Measurements from ENCODE around the gene IP6K1.

Gene IP6K1

DNA sequence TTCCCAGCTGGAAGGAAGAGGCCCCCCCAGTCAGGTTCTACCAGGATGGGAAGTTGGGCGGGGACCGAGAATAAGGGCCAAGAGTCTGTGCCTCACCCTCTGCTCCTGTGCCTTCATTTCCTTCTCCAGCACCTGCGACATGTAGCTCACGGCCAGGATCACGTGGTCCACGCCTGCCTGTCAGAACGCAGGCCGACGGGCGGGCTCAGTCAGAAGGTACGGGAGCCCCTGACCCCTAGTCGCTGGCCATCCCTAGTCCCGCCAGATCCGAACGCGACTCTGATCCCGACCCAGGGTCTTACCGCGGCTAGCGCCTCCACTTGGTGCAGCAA is 63.1 kb downstream of the IP6K1 start:
- DNase-seq: peak; percentile 33

DNA sequence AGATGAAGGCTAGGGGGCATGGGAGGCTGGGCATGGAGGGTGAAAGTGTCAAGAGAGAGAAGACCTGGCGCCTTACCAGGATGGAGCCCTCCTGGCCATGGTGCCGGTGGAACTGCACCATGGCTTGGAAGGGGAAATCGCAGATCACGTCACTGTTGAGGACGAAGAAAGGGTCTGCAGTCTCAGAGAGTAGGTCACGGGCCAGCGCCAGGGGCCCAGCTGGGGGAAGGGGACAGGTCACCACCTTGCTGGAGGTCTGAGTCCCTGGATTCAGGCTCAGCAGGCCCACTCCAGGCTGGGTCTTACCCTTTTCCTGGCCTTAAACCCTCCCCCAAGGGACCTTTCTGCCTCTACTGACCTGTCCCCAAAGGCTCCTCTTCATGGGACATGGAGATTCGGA is 63.4 kb downstream of the IP6K1 start:
- no peak for DNase-seq

DNA sequence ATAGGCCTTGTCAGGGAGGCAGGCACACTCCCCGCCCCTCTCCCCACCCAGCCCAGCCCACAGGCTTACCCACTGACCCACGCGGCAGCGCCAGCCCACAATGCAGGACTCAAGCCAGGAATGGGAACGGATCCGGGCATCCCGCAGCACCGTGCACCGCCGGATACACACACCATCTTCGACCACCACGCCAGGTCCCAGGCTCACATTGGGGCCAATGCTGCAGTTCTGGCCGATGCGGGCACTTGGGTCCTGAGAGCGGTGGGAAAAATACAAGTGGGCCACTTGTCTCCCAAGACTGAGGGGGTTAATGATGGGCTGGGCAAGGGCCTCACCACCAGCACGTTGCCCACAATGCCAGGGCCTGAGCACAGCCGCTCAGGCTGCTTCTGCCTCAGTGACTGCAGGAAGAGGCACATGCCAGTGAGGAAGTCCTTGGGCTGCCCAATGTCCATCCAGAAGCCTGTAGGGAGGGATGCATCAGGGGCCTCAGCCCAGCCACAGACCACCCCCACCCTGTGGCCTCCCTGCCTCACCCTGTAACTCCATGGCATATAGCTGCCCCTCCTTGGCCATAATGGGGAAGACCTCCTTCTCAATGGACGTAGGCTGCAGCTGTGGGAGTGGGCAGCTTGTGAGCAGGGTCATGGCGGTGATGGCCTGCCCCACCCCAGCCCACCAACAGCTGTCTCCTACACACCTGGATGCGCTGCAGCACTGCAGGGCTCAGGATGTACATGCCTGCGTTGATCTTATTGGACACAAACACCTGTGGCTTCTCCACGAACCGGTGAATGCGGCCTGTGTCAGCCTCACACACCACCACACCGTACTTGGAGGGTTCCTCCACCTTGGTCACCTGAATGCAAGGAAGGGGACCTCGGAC is 64.2 kb downstream of the IP6K1 start:
- no peak for DNase-seq

DNA sequence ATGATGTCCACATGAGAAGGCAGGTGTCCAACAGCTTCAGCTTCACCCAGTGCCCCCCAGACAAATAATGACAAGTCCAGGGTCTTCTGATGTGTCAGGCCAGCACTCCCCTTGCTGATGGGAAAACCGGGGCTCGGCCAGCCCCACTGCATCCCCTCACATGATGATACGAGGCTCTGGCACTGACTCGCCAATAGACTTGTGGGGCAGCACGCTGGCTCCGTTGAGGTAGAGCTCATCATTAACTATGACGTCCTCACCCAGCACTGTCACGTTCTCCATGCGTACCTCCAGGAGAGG is 64.8 kb downstream of the IP6K1 start:
- no peak for DNase-seq

DNA sequence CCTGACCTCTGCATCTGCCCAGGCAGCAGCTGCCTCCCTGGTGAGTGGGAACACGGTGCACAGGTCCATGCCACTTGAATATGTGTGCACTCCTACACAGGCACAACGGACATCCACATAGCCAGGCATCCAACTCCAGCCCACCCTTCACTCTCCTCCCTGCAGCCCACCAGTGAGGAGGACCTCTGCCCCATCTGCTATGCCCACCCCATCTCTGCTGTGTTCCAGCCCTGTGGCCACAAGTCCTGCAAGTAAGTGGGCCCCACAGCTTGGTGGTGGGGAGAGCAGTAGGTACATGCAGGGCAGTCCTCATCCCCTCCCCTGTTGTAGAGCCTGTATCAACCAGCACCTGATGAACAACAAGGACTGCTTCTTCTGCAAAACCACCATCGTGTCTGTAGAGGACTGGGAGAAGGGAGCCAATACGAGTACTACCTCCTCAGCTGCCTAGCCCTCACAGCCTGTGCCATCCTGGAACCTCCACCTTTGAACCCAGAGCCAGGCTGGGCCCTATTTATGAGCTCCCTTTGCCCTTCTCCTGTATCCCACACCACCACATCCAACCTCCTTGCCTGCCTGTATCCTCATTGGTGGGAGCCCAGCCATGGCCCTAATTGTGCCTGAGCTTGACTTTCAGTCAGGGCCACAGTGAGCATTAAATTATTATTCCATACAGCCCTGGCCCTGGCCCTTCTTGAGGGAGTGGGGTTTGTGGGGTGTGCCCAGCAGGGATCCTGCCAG is 65.3 kb downstream of the IP6K1 start:
- no peak for DNase-seq

DNA sequence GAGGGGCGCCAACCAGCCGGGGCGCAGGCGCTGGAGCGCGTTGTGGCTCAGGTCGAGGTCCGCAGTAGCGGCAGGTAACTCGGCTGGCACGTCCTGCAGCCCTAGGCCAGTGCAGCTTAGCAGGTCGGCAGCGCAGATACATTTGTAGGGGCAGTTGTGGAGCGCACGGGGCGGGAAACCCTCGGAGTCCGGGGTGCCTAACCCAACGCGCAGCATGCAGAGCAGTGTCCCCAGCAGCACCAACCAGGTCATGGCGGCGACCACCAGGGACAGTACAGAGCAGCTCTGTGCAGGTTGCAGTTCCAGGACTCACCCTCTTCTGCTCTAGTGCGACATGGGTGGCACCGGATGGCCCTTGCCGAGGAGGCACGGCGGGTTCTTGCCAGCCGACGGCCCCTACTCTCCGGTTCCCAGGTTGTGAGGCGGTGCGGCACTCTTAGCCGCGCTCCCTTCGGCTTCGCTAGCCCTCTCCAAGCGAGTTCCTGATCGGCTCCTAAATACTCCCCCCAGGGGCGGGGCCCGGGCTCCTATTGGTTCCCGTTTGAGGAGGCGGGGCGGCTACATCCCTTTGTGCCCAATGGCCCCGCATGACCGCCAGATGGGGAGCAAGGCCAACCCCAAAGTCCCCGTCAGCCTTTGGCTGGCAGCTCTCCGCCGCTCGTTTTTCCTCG is 67.0 kb downstream of the IP6K1 start, which contains the start of gene AMIGO3:
Gene AMIGO3 (minus strand): TSS at position 471 of the 671 bp plus-strand sequence. CDS start 219 bp downstream, at position 252.
- peak; percentile 78 for DNase-seq

DNA sequence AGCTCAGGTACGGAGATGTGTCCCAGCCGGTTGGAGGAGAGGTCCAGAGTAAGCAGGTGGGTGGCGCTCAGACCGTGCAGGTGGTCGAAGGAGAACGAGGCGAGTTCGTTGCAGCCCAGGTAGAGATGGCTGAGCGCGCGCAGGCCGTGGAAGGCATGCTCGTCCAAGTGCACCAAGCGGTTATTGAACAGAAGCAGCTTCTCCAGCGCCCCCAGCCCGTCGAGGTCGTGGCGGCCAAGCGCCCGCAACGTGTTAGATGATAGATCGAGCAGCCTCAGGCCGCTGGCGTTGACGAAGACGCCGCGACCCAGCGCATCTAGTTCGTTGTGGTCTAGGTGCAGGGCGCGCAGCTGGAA is 67.5 kb downstream of the IP6K1 start:
- no peak for DNase-seq

DNA sequence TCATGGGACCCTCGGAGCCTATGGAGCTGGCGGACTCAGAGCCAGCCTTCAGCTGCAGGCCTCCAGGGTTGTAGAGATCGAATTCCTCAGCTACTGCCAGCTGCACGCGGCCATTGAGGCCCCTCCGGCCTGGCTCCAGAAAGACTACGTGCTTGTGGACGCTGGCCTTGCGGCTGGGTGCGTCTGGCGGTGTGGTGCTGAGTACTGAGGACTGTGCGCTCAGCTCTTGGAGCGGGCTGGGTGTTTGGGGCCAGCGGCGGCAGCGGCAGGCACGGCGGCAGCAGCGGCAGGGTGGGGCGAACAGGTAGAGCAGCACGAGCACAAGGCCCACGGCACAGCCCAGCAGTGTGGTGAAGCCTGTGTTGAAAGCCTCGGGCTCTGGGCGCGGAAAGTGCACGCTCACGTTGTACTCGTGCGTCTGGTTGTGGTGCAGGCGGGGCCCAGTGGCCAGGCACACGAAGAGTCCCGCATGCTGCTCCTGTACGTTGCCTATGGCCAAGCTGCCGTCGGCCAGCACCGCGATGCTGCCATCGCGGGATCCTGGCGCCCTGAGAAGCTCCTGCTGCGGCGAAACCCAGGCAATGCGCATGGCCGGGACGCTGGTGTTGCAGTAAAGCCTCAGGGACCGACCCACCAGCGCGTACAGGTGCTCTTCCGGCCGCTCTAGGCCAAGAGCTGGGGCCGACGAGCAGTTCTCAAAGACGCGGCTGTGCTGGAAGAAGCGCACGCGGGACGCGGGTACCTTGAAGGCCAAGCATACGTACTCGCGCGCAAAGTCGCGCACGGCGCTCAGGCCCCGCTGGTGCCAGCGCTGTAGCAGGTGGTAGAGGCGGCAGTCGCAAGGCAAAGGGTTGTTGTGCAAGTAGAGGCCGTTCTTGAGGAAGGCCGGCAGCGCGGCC is 68.1 kb downstream of the IP6K1 start:
- DNase-seq: no peak

DNA sequence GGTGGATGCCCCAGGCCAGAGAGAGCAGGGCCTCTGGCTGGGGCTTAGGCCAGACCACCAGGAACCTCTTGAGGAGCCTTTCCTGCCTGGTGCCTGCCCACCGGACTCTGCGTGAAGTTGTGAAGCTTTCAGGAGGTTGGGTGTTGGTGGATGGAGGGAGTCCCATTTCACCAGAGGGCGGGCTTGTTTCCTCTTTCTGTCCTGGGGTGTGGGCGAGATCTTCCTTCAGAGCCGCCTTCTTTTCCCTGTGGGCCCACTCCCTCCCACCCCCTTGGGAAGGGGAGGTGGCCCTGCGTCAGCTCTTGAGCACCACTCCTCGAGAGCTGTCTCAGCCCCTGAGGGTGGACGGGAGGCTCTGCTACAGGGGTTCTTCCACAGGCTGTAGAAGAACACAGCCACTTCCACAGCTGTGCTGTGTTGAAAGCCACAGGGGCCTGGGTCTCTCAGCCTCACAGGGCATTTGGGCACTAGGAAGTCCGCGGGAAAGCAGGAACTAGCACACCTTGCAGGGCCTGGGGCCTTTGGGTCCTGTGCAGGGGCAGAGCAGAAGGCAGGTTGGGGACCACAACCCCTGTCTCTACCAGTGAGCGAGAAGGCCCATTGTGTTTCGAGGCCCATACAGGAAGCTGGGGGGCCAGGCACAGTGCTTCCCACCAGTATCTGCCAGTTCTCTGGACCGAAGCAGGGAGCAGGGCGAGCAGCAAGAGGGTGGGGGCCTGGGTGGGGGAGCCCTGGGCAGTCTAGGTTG is 69.0 kb downstream of the IP6K1 start:
- DNase-seq: no peak

DNA sequence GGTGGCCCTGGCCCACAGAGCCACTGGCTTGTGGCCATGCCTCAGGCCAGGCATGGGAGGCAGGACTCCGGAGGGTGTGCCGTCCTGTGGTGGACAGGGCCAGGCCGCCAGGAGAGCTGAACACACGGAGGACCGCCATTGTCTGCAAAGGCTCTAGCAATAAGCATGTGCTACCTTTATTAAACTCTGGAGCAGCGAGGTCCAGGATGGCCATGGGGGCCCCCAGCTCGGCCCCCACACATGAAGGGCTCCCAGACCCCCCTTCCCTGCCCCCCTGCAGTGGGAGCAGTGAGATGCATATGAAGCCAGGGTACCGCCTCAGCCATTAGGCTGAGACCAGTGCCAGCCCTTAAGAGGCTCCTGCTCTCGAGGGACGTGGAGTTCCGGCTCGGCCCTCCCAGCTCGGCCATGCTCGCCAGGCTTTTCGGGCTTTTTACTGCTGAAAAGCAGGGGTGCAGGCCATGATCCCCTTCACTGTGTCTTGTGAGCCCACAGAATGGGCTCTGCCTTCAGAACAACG is 69.6 kb downstream of the IP6K1 start:
- no peak for DNase-seq

DNA sequence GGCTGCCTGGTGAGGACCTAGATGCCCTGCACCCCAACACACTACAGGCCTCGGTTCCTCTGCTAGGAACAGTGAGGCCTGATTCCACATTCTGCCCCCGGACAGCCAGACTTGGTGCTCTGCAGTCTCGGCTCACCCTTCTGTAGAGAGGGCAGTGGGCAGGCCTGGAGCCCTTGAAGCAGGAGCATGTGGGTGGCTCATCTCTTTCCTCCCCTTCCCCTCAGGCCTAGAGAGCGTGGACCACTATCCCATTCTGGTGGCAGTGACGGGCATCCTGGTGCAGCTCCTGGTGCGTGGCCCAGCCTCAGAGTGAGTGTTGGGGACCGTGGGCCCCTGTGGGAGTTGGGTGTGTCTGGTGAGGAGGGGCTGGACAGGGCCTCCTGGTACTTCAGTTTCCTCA is 70.2 kb downstream of the IP6K1 start:
- no peak for DNase-seq

DNA sequence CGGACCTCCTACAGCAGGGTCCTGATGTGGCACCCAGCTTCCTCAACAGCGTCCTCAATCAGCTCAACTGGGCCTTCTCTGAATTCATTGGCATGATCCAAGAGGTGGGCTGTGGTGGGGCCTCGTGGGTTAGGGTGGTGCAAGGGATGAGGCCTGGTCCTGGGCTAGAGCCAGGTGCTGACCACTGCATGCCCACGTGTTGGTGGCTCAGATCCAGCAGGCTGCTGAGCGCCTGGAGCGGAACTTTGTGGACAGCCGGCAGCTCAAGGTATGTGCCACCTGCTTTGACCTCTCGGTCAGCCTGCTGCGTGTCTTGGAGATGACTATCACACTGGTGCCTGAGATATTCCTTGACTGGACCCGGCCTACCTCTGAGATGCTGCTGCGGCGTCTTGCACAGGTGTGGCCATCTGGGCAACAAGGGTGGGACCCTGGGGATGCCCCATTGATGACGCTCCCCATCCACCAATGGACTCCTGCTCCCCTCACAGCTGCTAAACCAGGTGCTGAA is 70.7 kb downstream of the IP6K1 start:
- DNase-seq: no peak

DNA sequence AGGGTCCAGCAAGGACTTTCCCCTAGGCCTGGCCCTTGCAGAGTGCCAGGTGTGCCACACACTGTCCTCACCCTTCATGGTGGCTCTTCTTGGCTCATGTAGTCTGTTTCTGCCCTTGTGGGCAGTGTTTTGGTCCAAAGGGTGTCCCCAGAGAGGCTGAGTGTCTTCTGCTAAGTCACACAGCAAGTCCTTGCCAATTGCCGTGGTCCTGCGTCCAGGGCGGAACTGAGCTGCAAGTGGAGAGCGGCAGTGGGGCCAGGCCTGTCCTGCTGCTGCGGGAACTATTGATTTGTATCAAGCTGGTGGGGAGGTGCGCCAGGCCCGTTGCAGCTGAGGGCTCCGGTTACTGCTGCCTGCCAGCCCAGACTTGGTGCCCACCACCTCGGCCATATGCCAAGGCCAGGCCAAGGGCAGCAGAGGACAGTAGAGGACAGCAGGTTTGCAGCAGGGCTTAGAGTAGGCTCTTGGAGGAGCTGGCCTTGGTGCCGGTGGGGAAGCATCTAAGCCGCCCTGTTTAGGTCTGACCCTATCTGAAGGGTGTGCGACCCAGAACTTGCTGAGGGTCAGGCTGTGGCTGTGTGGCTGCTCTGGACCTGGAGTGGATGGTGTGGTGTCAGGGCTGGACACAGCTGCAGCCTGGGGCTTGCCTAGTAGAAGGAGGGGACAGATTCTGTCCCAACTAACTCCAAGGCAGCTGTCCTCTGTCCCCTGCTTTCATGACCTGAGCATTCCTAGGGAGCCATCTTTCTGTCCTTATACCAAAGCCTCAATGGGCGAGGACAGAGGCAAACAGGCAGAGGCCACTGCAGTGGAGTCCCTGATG is 71.4 kb downstream of the IP6K1 start:
- DNase-seq: no peak

DNA sequence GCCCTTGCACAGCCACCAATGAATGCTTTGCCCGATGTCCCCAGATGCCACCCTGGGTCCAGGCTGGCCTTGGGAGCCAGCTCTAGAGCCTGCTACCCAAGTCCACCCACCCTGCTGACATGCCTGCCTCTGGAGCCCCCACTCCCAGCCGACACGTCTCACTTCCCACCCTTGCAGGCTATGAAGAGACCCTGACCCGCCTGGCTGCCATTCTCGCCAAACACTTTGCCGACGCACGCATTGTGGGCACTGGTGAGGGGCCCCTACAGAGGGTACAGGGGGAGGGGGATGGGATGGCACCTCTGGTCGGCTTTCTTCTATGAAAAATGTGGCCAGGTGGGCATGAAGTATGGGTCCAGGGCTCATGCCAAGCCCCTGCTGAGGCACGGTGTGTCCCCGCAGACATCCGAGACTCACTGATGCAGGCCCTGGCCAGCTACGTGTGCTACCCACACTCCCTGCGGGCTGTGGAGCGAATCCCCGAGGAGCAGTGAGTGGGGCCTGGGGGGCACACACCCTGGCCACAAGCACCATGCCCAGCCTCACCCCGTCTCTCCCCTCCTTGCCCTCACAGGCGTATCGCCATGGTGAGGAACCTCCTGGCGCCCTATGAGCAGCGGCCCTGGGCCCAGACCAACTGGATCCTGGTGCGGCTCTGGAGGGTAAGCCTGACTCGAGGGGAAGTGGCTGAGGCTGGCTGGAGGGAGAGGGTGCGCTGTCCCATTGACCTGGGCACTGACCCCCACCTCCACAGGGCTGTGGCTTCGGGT is 72.8 kb downstream of the IP6K1 start:
- no peak for DNase-seq

DNA sequence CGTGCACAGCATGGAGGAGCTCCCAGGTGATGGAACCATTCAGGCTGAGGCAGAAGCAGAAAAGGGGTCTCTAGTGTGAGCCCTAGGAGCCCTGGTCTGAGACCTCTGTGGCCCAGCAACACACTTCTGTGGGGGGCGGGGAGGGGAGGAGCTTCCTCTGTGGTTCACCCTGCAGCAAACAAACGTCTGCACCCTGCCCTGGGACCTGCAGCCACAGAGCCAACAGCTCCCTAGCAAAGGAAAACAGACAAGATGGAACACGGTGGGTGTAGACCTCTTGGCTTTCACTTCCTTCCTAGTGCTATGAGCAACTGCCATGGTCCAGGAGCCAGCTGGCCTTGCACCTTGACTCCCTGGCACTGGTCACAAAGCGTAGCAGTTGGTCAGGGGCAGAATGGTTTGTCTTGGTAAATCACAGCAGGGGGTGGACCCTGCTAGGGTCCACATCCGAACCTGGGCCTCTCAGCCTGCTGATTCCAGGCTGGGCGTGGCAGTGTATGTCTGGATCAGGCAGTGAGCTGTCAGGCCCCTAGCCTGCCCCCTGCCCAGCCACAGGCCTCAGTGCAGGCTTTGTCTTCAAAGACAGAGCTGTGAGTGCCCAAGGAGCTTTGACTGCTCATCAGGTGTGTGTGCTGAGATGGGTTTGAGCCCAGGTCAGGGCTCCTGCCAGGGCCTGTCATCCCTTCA is 73.6 kb downstream of the IP6K1 start:
- DNase-seq: no peak

DNA sequence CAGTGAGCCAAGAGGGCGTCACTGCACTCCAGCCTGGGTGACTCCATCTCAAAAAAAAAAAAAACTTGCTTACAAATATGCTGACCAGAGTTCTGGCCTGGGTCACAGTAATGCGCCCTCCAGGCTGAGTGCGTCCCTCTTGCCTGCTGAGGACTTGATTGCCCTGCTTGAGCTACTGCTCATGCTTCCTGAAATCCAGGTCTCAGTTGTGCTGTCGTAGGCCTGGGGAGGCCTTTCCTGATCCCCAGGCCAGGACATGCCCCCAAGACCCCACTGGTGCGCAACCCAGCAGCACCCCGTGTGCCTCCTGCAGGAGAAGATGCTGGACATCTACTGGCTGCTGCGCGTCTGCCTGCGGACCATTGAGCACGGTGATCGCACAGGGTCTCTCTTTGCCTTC is 74.2 kb downstream of the IP6K1 start:
- DNase-seq: no peak

DNA sequence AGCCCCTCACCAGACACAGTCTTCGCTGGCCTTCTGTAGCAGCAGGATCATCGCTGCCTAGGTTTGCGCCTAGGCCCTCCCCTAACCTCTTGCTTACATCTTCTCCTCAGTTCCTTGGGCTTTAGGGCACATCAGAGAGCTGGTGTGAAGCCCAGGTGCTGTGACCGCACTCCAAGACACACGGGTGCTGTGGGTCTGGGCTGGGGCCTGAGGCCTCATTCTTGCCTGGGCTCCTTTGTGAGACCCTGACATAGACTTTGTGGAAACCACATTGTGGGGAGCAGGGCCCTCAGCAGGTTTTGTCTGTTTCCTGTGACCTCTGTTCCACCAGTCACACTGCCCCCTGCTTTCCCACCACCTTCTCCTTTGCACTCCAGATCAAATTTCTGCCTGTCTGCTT is 74.9 kb downstream of the IP6K1 start:
- no peak for DNase-seq

DNA sequence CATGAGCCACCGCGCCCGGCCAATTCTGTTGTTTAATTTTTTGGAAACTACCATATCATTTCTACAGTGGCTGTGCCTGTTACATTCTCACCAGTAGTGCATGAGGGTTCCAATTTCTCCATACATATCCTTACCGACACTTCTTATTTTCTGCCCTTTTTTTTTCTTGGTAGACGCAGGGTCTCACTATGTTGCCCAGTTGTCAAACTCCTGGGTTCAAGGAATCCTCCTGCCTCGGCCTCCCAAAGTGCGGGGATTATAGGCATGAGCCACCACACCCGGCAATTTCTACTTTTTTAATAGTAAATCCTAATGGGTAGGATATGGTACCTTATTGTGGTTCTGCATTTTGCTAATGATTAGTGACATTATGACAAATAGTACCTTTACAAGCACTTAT is 76.5 kb downstream of the IP6K1 start:
- DNase-seq: no peak

DNA sequence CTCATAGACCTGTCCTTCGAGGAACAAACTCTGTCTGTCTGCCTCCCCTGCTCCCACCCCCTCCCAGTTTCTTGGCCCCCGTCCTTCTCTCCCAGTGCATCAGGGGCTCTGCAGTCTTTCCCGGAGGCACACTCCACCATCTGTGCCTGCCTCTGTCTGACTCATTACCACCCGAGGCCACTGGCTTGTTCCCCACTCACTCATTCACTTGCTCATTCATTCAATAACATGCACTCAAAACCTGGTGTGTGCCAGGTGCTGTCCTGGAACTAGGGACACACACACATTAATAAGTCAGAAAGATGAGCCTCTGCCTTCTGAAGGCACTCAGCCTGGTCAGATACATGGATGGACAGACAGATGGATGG is 79.2 kb downstream of the IP6K1 start:
- DNase-seq: no peak
